Ishikawa (cell line): ENCODE measurements around the gene TRIO.

Source experiments
- CEBPB ChIP-seq: IDR thresholded peaks from 2 replicates; pipeline ENCODE4 v1.6.1; 2012
- CREB1 ChIP-seq: IDR thresholded peaks from 2 replicates; pipeline ENCODE4 v1.6.1; 2012; ENCODE audit warnings: low read depth
- EGR1 ChIP-seq: IDR thresholded peaks from 2 replicates; pipeline ENCODE4 v1.6.1; 2012
- EP300 ChIP-seq: IDR thresholded peaks from 2 replicates; pipeline ENCODE4 v1.6.1; 2012; ENCODE audit warnings: borderline replicate concordance
- FOXM1 ChIP-seq: IDR thresholded peaks from 2 replicates; pipeline ENCODE4 v1.6.1; 2012; ENCODE audit warnings: low read depth, borderline replicate concordance
- MAX ChIP-seq: IDR thresholded peaks from 2 replicates; pipeline ENCODE4 v1.6.1; 2012
- NFIC ChIP-seq: IDR thresholded peaks from 2 replicates; pipeline ENCODE4 v1.6.1; 2012
- RAD21 ChIP-seq: IDR thresholded peaks from 2 replicates; pipeline ENCODE4 v1.6.1; 2012; ENCODE audit warnings: low read depth
- TAF1 ChIP-seq: IDR thresholded peaks from 2 replicates; pipeline ENCODE4 v1.6.1; 2012; ENCODE audit warnings: low read depth, mild to moderate bottlenecking
- TCF12 ChIP-seq: IDR thresholded peaks from 2 replicates; pipeline ENCODE4 v1.6.1; 2012; ENCODE audit warnings: low read depth
- TEAD4 ChIP-seq: IDR thresholded peaks from 2 replicates; pipeline ENCODE4 v1.6.1; 2012
- YY1 ChIP-seq: IDR thresholded peaks from 2 replicates; pipeline ENCODE4 v1.6.1; 2012; ENCODE audit warnings: low read depth
- ZBTB7A ChIP-seq: IDR thresholded peaks from 2 replicates; pipeline ENCODE4 v1.6.1; 2012; ENCODE audit warnings: low read depth
- TF ChIP-seq, protein P1 (sequence below): IDR thresholded peaks from 2 replicates; pipeline ENCODE4 v1.6.1; 2012; ENCODE audit warnings: low read depth, mild to moderate bottlenecking
- TF ChIP-seq, protein P2 (sequence below): IDR thresholded peaks from 2 replicates; pipeline ENCODE4 v1.6.1; 2012

Gene TRIO

DNA sequence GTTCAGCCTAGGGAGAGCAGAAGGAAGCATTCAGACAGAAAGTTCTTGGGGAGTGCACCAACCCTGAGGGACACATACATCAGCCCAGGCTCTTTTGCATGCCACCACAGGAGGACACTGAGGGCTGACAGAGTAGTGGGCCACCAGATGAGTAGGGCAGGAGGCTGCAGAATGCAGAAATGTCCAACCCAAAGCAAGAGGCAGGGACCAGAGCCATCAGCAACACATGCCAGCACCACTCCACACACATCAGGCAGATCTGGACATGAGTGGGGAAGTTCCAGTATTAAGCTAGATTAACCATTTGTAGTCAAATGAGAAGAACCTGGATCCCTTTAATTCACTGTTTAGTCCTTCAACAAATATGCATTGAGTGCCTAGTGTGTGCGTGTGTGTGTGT is 402.7 kb downstream of the TRIO start:
- no peak for TF ChIP-seq FOXM1
- no peak for TF ChIP-seq TCF12
- no peak for TF ChIP-seq ZBTB7A
- no peak for TF ChIP-seq TAF1
- TF ChIP-seq TEAD4, result no peak
- TF ChIP-seq YY1, result no peak
- no peak for TF ChIP-seq MAX
- TF ChIP-seq CREB1, result no peak
- no peak for TF ChIP-seq EP300
- no peak for TF ChIP-seq EGR1
- no peak for TF ChIP-seq NFIC
- no peak for TF ChIP-seq RAD21
- no peak for TF ChIP-seq CEBPB
- TF ChIP-seq, protein P1, sequence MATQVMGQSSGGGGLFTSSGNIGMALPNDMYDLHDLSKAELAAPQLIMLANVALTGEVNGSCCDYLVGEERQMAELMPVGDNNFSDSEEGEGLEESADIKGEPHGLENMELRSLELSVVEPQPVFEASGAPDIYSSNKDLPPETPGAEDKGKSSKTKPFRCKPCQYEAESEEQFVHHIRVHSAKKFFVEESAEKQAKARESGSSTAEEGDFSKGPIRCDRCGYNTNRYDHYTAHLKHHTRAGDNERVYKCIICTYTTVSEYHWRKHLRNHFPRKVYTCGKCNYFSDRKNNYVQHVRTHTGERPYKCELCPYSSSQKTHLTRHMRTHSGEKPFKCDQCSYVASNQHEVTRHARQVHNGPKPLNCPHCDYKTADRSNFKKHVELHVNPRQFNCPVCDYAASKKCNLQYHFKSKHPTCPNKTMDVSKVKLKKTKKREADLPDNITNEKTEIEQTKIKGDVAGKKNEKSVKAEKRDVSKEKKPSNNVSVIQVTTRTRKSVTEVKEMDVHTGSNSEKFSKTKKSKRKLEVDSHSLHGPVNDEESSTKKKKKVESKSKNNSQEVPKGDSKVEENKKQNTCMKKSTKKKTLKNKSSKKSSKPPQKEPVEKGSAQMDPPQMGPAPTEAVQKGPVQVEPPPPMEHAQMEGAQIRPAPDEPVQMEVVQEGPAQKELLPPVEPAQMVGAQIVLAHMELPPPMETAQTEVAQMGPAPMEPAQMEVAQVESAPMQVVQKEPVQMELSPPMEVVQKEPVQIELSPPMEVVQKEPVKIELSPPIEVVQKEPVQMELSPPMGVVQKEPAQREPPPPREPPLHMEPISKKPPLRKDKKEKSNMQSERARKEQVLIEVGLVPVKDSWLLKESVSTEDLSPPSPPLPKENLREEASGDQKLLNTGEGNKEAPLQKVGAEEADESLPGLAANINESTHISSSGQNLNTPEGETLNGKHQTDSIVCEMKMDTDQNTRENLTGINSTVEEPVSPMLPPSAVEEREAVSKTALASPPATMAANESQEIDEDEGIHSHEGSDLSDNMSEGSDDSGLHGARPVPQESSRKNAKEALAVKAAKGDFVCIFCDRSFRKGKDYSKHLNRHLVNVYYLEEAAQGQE, result no peak
- TF ChIP-seq, protein P2, sequence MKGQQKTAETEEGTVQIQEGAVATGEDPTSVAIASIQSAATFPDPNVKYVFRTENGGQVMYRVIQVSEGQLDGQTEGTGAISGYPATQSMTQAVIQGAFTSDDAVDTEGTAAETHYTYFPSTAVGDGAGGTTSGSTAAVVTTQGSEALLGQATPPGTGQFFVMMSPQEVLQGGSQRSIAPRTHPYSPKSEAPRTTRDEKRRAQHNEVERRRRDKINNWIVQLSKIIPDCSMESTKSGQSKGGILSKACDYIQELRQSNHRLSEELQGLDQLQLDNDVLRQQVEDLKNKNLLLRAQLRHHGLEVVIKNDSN, result no peak

DNA sequence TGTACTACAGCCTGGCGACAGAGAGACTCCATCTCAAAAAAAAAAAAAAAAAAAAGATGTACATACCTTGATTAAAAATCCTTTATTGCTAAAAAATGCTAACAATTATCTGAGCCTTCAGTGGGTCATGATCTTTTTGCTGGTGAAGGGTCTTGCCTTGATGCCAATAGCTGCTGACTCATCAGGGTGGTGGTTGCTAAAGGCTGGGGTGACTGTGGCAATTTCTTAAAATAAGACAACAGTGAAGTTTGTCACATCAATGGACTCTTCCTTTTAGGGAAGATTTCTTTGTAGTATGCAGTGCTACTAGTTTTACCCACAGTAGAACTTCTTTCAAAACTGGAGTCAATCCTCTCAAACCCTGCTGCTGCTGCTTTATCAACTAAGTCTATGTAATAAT is 404.5 kb downstream of the TRIO start:
- TF ChIP-seq EGR1 (no peak), EP300 (no peak), CEBPB (no peak)
- TF ChIP-seq, protein P1, result no peak
- TF ChIP-seq, protein P2, result no peak

DNA sequence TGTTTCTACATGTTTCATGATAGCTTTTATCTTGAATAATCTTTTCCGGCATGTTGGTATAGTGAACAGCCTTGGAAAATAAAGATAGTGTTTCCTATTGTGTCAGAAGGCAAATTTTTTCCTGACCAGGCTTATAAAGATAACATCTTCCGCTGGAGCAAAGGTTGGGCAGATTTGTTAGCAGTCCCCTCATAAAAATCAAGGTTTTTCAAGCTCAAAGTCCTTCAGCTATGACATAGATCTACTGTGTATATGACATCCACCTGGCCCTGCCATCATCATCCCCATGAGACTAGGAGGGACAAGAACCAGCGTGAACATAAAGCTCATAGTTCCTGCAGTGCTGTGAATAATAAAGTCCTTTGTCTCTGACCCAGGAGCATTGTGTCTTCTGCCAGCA is 408.1 kb downstream of the TRIO start:
- no peak for TF ChIP-seq EP300
- no peak for TF ChIP-seq MAX
- TF ChIP-seq CEBPB, result no peak
- no peak for TF ChIP-seq NFIC
- TF ChIP-seq EGR1, result no peak
- no peak for TF ChIP-seq RAD21
- TF ChIP-seq, protein P2, result no peak
- TF ChIP-seq ZBTB7A, result no peak
- no peak for TF ChIP-seq TAF1

DNA sequence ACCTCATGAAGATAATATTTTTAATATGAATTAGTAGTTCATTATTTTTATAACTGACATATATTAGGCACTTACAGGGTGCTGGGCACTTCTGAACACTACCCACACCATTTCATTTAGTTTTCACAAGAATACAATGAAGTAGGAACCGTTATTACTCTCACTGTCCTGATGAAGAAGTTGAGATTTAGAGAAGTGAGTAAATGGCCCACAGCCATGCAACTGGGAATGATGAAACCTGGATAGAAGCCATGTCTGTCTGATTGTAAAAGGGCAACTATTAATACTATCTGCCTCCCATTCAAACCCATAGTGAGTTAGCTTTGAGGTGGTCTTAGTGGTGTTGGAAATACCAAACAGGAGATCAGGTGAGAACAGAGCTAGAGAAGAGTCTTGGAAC is 408.9 kb downstream of the TRIO start:
- no peak for TF ChIP-seq CEBPB
- TF ChIP-seq RAD21, result no peak
- TF ChIP-seq, protein P2, result no peak
- no peak for TF ChIP-seq ZBTB7A
- no peak for TF ChIP-seq TCF12

DNA sequence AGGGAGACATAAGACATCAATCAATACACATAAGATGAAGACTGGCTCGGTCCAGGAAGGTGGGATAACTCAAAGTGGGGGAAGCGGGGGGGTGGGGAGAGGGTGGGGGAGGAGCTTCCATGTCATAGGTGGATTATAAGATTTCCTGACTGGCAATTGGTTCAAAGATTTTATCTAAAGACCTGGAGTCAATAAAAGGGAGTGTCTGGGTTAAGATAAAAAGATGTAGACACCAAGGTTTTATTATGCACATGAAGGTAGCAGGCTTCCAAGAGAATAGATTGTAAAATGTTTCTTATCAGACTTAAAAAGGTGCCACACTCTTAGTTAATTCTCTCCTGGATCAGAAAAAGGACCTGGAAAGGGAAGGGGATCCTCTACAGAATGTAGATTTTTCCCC is 412.9 kb downstream of the TRIO start:
- no peak for TF ChIP-seq CEBPB
- no peak for TF ChIP-seq NFIC
- no peak for TF ChIP-seq TAF1
- TF ChIP-seq EGR1, result no peak
- no peak for TF ChIP-seq RAD21
- TF ChIP-seq TCF12, result no peak
- no peak for TF ChIP-seq CREB1
- no peak for TF ChIP-seq TEAD4
- TF ChIP-seq, protein P2, result no peak
- TF ChIP-seq MAX, result no peak
- TF ChIP-seq, protein P1, result no peak
- no peak for TF ChIP-seq YY1
- TF ChIP-seq EP300, result no peak
- no peak for TF ChIP-seq ZBTB7A
- TF ChIP-seq FOXM1, result no peak
